ENCODE data around the gene GALNTL6. TPM values are rescaled to one million over a fixed set of nuclear protein-coding genes. Genes with fewer than 3 reads are reported as not detected.

Gene GALNTL6
- polyA plus RNA-seq, 1 experiment: not detected

DNA sequence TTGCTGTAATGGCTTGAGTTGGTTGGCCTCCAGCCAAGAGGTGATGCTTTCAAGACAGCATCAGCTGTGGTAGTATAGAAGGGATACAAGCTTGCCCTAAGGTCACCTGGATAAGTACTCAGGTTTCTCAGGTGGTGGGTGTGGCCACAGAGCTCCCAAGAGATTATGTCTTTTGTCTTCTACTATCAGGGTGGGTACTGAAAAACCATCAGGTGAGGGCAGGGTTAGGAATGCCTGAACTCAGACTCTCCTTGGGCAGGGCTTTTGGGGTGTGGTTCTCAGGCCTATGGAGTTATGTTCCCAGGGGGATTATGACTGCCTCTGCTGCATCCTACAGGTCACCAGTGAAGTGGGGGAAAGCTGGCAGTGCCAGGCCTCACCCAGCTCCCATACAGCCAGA is 700.8 kb downstream of the GALNTL6 start:
- Histone ChIP-seq H3K4me3 (ENCODE audit: low read depth, low read length) (no peak overlapping the region), H3K9me3 (ENCODE audit: control insufficient read depth, insufficient read depth, low read length) (peaks cover 3% of the 10 kb centered on the region; the same call in 1 of the 2 replicates), H3K27ac (ENCODE audit: low read depth, low read length) (no peak overlapping the region), H3K27me3 (ENCODE audit: control insufficient read depth, insufficient read depth, low read length) (no peaks in the 10 kb centered on the region)
- ChIA-PET CTCF (interaction anchor here (1.0 kb wide), 1 partner anchor 11 kb away, joined by 3 read pairs; no protein-coding TSS in a partner anchor), POLR2A (no interaction called here)
- DNase-seq (ENCODE audit: low read depth, low spot score): no peak
- TF ChIP-seq, protein P1, sequence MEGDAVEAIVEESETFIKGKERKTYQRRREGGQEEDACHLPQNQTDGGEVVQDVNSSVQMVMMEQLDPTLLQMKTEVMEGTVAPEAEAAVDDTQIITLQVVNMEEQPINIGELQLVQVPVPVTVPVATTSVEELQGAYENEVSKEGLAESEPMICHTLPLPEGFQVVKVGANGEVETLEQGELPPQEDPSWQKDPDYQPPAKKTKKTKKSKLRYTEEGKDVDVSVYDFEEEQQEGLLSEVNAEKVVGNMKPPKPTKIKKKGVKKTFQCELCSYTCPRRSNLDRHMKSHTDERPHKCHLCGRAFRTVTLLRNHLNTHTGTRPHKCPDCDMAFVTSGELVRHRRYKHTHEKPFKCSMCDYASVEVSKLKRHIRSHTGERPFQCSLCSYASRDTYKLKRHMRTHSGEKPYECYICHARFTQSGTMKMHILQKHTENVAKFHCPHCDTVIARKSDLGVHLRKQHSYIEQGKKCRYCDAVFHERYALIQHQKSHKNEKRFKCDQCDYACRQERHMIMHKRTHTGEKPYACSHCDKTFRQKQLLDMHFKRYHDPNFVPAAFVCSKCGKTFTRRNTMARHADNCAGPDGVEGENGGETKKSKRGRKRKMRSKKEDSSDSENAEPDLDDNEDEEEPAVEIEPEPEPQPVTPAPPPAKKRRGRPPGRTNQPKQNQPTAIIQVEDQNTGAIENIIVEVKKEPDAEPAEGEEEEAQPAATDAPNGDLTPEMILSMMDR (IDR thresholded peaks at IDR 0.05; ENCODE audit: low read depth, low read length): no peak

DNA sequence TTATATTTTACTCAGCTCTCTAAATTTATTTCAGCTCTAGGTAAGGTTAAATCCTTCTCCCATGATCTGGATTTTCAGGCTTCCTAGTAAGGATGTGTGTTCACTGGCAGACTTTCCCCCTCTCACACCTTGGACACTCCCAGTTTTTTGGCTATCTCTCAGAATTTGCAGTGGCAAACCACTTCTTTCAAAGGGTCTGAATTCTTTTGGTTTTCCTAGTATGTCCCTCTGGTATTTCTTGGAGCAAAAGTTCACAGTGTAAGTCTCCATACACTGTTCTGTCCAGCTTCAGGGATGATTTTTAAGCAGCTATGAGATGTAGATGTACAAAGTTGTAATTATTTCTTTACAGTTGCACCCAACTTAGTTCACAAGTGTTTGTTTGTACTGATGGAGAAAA is 701.6 kb downstream of the GALNTL6 start:
- Histone ChIP-seq H3K27ac (ENCODE audit: low read depth, low read length) (no peak overlapping the region), H3K4me3 (ENCODE audit: low read depth, low read length) (no peak overlapping the region), H3K9me3 (ENCODE audit: control insufficient read depth, insufficient read depth, low read length) (peaks cover 3% of the 10 kb centered on the region; the same call in 1 of the 2 replicates), H3K27me3 (ENCODE audit: control insufficient read depth, insufficient read depth, low read length) (no peaks in the 10 kb centered on the region)
- no peak for DNase-seq (ENCODE audit: low read depth, low spot score)
- ChIA-PET CTCF (interaction anchor here (1.0 kb wide), 1 partner anchor 12 kb away, joined by 3 read pairs; no protein-coding TSS in a partner anchor), POLR2A (no interaction called here)
- TF ChIP-seq, protein P1 (IDR thresholded peaks at IDR 0.05; ENCODE audit: low read depth, low read length): no peak

DNA sequence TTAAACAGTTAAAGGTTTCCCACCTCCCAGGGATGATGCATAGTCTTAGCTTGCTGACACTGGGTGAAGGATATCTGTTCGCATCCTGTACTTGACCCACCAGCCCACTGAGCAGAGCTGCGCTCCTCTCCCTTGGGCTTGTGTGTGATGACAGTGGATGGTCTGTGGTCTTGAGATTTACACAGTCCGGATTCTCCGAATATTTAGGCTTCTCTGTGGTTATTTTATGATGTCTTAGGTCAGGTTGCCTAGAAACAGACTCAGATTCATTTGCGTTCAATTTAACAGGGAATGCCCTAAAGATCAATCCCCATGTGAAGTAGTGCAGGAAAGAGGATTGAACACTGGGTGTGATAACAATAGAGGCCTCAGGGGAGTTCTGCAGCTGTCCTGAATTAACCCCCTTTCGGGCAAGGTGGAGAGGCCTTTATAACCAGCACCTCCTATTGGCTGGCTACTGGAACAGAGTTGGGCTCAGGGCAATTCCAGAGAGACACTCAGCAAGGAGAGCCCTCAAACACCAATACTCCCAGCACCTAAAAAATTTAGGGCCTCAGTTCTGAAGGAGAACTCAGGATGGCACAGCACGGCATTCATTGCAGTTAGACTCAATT is 702.2 kb downstream of the GALNTL6 start:
- no peak overlapping the region for H3K4me3 ChIP-seq (ENCODE audit: low read depth, low read length)
- H3K9me3 ChIP-seq (ENCODE audit: control insufficient read depth, insufficient read depth, low read length): peaks cover 3% of the 10 kb centered on the region; the same call in 1 of the 2 replicates
- DNase-seq (ENCODE audit: low read depth, low spot score): peak; percentile 8
- no peak overlapping the region for H3K27ac ChIP-seq (ENCODE audit: low read depth, low read length)
- TF ChIP-seq, protein P1 (IDR thresholded peaks at IDR 0.05; ENCODE audit: low read depth, low read length): no peak
- CTCF ChIA-PET: interaction anchor here (1.0 kb wide), 1 partner anchor 13 kb away, joined by 3 read pairs; no protein-coding TSS in a partner anchor
- no peaks in the 10 kb centered on the region for H3K27me3 ChIP-seq (ENCODE audit: control insufficient read depth, insufficient read depth, low read length)
- POLR2A ChIA-PET: no interaction called here

DNA sequence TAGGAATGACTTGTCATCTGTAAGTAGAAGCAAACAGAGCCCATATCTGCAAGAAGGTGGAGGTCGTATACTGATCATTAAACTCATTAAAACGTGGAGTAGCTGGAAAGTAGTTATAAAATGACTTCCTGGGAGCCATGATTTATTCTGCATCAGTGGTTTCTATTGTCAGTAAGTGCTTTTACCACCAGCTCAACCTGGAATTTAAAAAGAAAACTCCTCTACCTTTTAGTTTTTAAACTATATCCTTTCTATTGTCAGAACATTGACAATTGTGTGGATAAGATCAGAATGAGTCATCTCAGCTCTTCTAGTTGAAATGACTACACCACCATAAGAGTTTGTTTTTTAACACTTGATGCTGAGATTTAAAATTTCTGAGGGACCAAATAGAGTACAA is 704.2 kb downstream of the GALNTL6 start:
- CTCF ChIA-PET: interaction anchor here (0.5 kb wide), 1 partner anchor 720 kb away, joined by 3 read pairs; no protein-coding TSS in a partner anchor
- Histone ChIP-seq H3K27ac (ENCODE audit: low read depth, low read length) (no peak overlapping the region), H3K4me3 (ENCODE audit: low read depth, low read length) (no peak overlapping the region), H3K9me3 (ENCODE audit: control insufficient read depth, insufficient read depth, low read length) (peaks cover 3% of the 10 kb centered on the region; the same call in 1 of the 2 replicates), H3K27me3 (ENCODE audit: control insufficient read depth, insufficient read depth, low read length) (no peaks in the 10 kb centered on the region)
- POLR2A ChIA-PET: no interaction called here
- TF ChIP-seq, protein P1 (IDR thresholded peaks at IDR 0.05; ENCODE audit: low read depth, low read length): no peak
- DNase-seq (ENCODE audit: low read depth, low spot score): no peak

DNA sequence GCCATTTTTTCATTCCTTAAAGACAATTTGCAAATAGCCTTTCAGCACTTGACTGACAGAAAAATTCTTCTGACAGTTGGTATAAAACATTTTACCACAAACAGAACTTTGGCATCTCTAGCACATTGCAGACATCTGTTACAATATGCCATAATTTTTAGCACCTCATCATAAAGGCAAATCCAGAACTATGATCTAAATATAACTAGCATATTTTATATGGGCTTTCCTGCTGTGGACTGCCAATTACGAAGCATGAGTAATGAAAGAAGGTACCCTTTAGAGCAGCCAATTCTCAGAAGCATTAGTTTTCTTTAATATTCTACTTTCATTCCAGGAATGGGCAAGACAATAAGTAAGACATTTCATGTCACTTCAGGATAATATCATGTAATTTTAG is 708.0 kb downstream of the GALNTL6 start:
- TF ChIP-seq, protein P1 (IDR thresholded peaks at IDR 0.05; ENCODE audit: low read depth, low read length): no peak
- Histone ChIP-seq H3K4me3 (ENCODE audit: low read depth, low read length) (no peak overlapping the region), H3K27ac (ENCODE audit: low read depth, low read length) (no peak overlapping the region), H3K27me3 (ENCODE audit: control insufficient read depth, insufficient read depth, low read length) (no peaks in the 10 kb centered on the region), H3K9me3 (ENCODE audit: control insufficient read depth, insufficient read depth, low read length) (0 out of 2 replicates have a peak, but pooled peaks cover 3% of the 10 kb centered on the region)
- POLR2A ChIA-PET: no interaction called here
- no peak for DNase-seq (ENCODE audit: low read depth, low spot score)
- CTCF ChIA-PET: no interaction called here
